ENCODE data around the gene PFDN1. TPM values are rescaled to one million over a fixed set of nuclear protein-coding genes. Genes with fewer than 3 reads are reported as not detected.
A peak's percentile ranks its signal among the peaks of the same experiment; 100 is the strongest.

The PFDN1 gene
- polyA plus RNA-seq, 2 donors = 65.4 to 67.6 TPM

DNA sequence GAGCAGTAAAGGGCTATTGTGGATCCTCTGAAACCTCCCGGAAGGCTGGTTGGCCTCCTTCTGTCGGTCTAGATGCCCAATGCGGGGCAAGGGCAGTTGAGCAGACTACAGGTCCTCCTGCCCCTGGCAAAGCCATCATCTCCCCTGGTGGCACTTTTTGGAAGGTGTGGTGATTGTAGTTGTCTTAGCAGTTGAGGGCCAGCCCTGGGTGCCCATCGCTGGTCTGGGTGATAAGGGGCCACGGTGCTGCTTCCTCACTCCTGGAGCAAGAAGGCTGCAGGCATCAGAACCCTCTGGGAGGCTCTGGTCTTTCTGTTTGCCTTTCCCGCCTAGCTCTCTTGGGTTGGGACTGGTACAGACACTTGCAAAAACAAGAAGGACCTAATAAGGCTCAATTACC is 64.1 kb downstream of the PFDN1 start:
- H3K27ac ChIP-seq (ENCODE audit: low read depth in 2 of 2, low read length in 1 of 2) = no peak overlapping the region
- no peaks in the 10 kb centered on the region for H3K36me3 ChIP-seq (ENCODE audit: control insufficient read depth in 2 of 2, insufficient read depth in 2 of 2, low read length in 1 of 2)
- no peaks in the 10 kb centered on the region for H3K9me3 ChIP-seq (ENCODE audit: control insufficient read depth in 2 of 2, insufficient read depth in 1 of 2, low read depth in 1 of 2, low read length in 1 of 2)
- no peak overlapping the region for H3K4me3 ChIP-seq (ENCODE audit: low read depth in 1 of 2, low read length in 2 of 2)
- peaks cover 7 to 18% of the 10 kb centered on the region in 2 donors for H3K4me1 ChIP-seq (ENCODE audit: control insufficient read depth in 2 of 2, insufficient read depth in 2 of 2, low read length in 1 of 2)
- WGBS, 2 donors = 91 to 94% methylated on average over 6 of the region's 6 CpGs
- H3K27me3 ChIP-seq (ENCODE audit: control insufficient read depth in 1 of 2, insufficient read depth in 2 of 2, low read length in 2 of 2) = no peaks in the 10 kb centered on the region

DNA sequence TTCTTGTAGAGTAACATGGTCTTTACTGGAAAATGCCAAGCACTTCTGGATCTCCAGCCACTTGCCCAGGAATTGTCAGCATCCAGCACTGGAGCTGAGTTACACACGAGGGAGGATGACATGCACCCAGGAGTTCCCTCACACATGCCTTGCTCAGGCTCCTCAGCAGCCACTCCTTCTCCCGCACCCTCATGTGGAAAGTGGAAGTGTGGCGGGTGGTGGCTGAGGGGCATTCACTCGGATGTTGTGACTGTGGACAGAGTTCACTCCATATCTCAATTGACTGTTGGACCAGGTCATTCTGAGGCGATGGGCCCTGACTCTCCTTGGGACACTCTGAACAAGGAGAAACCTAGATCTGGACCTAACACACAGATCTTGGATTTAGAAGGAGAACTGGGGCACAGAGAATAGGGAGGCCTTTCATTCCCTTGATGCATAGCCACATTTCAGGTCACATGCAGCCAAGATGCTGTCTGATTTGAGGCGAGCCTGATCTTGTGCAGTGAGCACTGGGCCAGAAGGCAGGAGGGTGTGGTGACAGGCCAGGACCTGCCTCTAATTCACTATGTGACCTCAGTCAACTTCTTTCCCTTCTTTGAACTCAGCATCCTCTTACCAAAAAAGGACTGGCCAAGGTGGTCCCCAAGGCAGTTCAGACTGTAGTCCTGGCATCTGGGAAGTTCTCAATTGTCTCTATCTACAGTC is 65.9 kb downstream of the PFDN1 start:
- no peaks in the 10 kb centered on the region for H3K9me3 ChIP-seq (ENCODE audit: control insufficient read depth in 2 of 2, insufficient read depth in 1 of 2, low read depth in 1 of 2, low read length in 1 of 2)
- no peaks in the 10 kb centered on the region for H3K27me3 ChIP-seq (ENCODE audit: control insufficient read depth in 1 of 2, insufficient read depth in 2 of 2, low read length in 2 of 2)
- WGBS, 2 donors = 49 to 61% methylated on average over 6 of the region's 6 CpGs
- H3K36me3 ChIP-seq (ENCODE audit: control insufficient read depth in 2 of 2, insufficient read depth in 2 of 2, low read length in 1 of 2) = no peaks in the 10 kb centered on the region
- H3K4me1 ChIP-seq (ENCODE audit: control insufficient read depth in 2 of 2, insufficient read depth in 2 of 2, low read length in 1 of 2) = peaks cover 7 to 18% of the 10 kb centered on the region in 2 donors
- H3K4me3 ChIP-seq (ENCODE audit: low read depth in 1 of 2, low read length in 2 of 2) = no peak overlapping the region
- peak overlapping the region; percentile 68 to 88 for H3K27ac ChIP-seq (ENCODE audit: low read depth in 2 of 2, low read length in 1 of 2)

DNA sequence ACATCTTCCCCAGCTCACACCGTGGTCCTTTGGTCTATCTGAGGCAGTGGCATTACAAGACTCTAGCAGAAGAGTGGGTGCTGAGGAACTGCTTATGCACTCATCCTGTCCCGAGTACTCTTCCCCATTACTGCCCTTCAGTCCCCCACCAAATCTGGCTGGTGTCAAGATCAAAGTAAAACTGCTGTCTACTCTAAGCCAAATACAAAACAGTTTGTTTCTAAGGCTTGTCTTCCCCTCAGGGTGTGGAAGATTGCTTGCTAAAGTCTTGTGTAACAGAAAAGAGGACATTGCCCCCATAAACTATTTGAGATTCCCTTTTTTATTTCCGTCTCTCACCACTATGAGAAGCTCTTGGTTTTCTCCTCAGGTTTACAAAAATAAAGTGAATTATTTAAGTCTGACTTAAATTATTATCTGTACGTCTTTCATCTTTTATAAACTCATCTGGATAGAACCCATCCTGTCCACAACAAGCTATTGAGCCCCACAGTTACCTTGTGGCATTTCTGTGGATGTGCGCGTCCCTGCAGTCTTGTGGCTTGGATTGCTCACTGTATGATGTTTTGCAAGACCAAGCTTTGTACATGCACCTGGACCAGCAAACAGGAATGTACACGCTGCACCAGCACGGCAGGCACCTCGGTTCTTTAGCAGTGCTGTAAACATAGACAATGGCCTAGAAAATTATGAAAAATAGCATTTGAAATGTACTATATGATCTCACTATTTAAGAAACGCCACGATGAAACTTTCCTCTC is 66.9 kb downstream of the PFDN1 start:
- Histone ChIP-seq H3K4me3 (ENCODE audit: low read depth in 1 of 2, low read length in 2 of 2) (no peak overlapping the region), H3K9me3 (ENCODE audit: control insufficient read depth in 2 of 2, insufficient read depth in 1 of 2, low read depth in 1 of 2, low read length in 1 of 2) (no peaks in the 10 kb centered on the region), H3K4me1 (ENCODE audit: control insufficient read depth in 2 of 2, insufficient read depth in 2 of 2, low read length in 1 of 2) (peaks cover under 1 to 12% of the 10 kb centered on the region in 2 donors), H3K27ac (ENCODE audit: low read depth in 2 of 2, low read length in 1 of 2) (peak overlapping the region in 1 of 2 donors; percentile 33), H3K36me3 (ENCODE audit: control insufficient read depth in 2 of 2, insufficient read depth in 2 of 2, low read length in 1 of 2) (no peaks in the 10 kb centered on the region), H3K27me3 (ENCODE audit: control insufficient read depth in 1 of 2, insufficient read depth in 2 of 2, low read length in 2 of 2) (no peaks in the 10 kb centered on the region)
- WGBS, 2 donors = 49 to 66% methylated on average over 11 of the region's 11 CpGs

DNA sequence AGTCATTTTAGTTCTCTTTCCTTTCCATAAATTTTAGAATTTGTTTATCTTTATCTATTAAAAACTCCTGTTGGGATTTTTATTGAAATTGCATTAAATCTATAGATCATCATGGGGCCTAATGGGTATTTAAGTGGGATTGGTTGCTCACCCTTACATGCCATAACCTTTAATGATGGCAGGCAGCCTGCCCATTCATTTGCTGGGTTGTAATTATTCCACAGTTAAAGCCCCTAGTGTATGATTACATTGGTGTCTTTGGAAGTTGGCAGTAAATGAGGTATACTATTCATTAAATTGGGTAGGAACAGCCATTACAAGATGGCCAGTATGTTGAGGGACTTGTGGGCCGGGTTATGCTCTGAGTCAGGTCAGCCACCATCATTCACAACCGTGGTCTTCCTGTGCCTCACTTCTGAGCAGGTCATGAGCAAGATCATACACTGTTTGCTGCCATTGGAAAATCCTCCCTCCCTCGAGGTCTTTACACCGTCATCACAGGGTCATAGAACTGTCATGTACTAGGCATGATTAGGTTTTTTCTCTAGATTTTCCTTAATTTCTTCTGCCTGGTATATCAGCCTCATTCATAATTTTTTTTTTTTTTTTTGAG is 68.4 kb downstream of the PFDN1 start:
- H3K4me1 ChIP-seq (ENCODE audit: control insufficient read depth in 2 of 2, insufficient read depth in 2 of 2, low read length in 1 of 2) = peaks cover 0 to 5% of the 10 kb centered on the region in 2 donors
- H3K9me3 ChIP-seq (ENCODE audit: control insufficient read depth in 2 of 2, insufficient read depth in 1 of 2, low read depth in 1 of 2, low read length in 1 of 2) = no peaks in the 10 kb centered on the region
- no peak overlapping the region for H3K27ac ChIP-seq (ENCODE audit: low read depth in 2 of 2, low read length in 1 of 2)
- 91 to 95% methylated on average over 4 of the region's 4 CpGs for WGBS, 2 donors
- H3K4me3 ChIP-seq (ENCODE audit: low read depth in 1 of 2, low read length in 2 of 2) = no peak overlapping the region
- H3K36me3 ChIP-seq (ENCODE audit: control insufficient read depth in 2 of 2, insufficient read depth in 2 of 2, low read length in 1 of 2) = no peaks in the 10 kb centered on the region
- no peaks in the 10 kb centered on the region for H3K27me3 ChIP-seq (ENCODE audit: control insufficient read depth in 1 of 2, insufficient read depth in 2 of 2, low read length in 2 of 2)

DNA sequence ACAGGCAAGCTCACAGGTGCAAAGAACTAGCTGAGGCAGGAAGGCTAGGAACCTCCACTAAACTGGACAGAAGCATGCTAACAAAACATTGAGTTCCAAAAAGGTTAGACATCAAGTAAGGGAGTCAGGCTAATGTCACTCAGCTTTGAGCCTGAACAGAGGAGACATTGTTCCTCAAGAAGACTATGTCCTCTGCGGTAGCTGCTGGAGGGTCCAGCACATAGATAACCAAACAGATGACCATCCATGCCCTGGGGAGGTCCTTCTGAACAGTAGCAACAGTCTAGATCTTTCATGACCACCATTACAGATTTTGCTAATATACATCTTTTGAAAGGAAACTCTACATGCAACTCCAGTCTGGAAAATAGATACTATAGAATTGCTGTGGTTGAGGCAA is 70.2 kb downstream of the PFDN1 start:
- peaks cover 0 to 5% of the 10 kb centered on the region in 2 donors for H3K4me1 ChIP-seq (ENCODE audit: control insufficient read depth in 2 of 2, insufficient read depth in 2 of 2, low read length in 1 of 2)
- WGBS, 2 donors = 95 to 97% methylated on average over 1 of the region's 1 CpG
- no peak overlapping the region for H3K4me3 ChIP-seq (ENCODE audit: low read depth in 1 of 2, low read length in 2 of 2)
- no peaks in the 10 kb centered on the region for H3K9me3 ChIP-seq (ENCODE audit: control insufficient read depth in 2 of 2, insufficient read depth in 1 of 2, low read depth in 1 of 2, low read length in 1 of 2)
- H3K27ac ChIP-seq (ENCODE audit: low read depth in 2 of 2, low read length in 1 of 2) = no peak overlapping the region
- H3K27me3 ChIP-seq (ENCODE audit: control insufficient read depth in 1 of 2, insufficient read depth in 2 of 2, low read length in 2 of 2) = no peaks in the 10 kb centered on the region
- H3K36me3 ChIP-seq (ENCODE audit: control insufficient read depth in 2 of 2, insufficient read depth in 2 of 2, low read length in 1 of 2) = no peaks in the 10 kb centered on the region

DNA sequence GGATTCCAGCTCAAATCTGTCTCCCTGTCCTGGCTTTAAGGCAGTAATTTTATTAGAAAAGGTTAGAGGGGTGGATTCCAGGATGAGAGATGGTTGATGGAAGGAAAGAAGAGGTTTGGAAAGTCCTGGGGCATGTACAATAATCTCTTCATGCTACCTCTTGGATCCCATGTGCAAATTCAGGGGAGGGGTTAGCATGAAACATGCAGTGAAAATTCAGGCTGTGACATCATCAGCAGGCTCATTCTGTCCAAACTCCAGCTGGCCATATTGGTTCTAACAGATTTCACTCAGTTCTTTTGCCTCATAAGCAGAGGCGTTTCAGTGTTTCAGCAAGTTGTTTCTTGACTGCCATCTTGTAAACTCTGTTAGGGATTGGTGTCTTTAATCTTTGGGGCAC is 72.5 kb downstream of the PFDN1 start:
- H3K4me1 ChIP-seq (ENCODE audit: control insufficient read depth in 2 of 2, insufficient read depth in 2 of 2, low read length in 1 of 2) = no peaks in the 10 kb centered on the region
- no peaks in the 10 kb centered on the region for H3K27me3 ChIP-seq (ENCODE audit: control insufficient read depth in 1 of 2, insufficient read depth in 2 of 2, low read length in 2 of 2)

DNA sequence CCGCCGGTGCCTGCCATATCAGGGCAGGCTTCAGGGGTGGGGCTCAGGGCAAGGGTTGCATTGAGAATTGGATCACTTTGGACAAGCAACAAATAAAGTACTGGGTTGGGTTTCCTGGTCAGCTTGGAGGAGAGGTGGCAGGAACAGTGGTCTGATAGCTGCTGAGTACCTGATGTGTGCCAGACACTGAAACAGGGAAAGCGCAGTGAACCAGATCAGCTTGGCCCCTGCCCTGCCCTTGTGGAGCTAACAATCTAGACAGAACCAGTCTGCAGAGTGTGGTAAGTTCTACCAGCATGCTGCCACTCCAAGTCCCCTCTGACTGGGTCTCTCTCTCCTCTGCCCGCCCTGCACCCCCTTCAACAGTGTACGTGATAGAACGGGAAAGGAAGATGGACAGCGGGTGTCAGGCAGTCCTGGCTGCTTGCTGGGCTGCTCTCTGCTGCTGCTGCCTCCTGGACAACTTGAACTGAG is 74.5 kb downstream of the PFDN1 start:
- Histone ChIP-seq H3K27ac (ENCODE audit: low read depth in 2 of 2, low read length in 1 of 2) (no peak overlapping the region), H3K4me1 (ENCODE audit: control insufficient read depth in 2 of 2, insufficient read depth in 2 of 2, low read length in 1 of 2) (no peaks in the 10 kb centered on the region), H3K27me3 (ENCODE audit: control insufficient read depth in 1 of 2, insufficient read depth in 2 of 2, low read length in 2 of 2) (no peaks in the 10 kb centered on the region), H3K36me3 (ENCODE audit: control insufficient read depth in 2 of 2, insufficient read depth in 2 of 2, low read length in 1 of 2) (no peaks in the 10 kb centered on the region), H3K9me3 (ENCODE audit: control insufficient read depth in 2 of 2, insufficient read depth in 1 of 2, low read depth in 1 of 2, low read length in 1 of 2) (no peaks in the 10 kb centered on the region), H3K4me3 (ENCODE audit: low read depth in 1 of 2, low read length in 2 of 2) (no peak overlapping the region)
- 81 to 87% methylated on average over 7 of the region's 7 CpGs for WGBS, 2 donors

More for the DNA sequence above, 72.5 kb downstream of the PFDN1 start:
- WGBS, 2 donors = 89 to 100% methylated on average over 1 of the region's 1 CpG
- no peak overlapping the region for H3K4me3 ChIP-seq (ENCODE audit: low read depth in 1 of 2, low read length in 2 of 2)
- H3K36me3 ChIP-seq (ENCODE audit: control insufficient read depth in 2 of 2, insufficient read depth in 2 of 2, low read length in 1 of 2) = no peaks in the 10 kb centered on the region
- H3K27ac ChIP-seq (ENCODE audit: low read depth in 2 of 2, low read length in 1 of 2) = no peak overlapping the region
- H3K9me3 ChIP-seq (ENCODE audit: control insufficient read depth in 2 of 2, insufficient read depth in 1 of 2, low read depth in 1 of 2, low read length in 1 of 2) = no peaks in the 10 kb centered on the region

DNA sequence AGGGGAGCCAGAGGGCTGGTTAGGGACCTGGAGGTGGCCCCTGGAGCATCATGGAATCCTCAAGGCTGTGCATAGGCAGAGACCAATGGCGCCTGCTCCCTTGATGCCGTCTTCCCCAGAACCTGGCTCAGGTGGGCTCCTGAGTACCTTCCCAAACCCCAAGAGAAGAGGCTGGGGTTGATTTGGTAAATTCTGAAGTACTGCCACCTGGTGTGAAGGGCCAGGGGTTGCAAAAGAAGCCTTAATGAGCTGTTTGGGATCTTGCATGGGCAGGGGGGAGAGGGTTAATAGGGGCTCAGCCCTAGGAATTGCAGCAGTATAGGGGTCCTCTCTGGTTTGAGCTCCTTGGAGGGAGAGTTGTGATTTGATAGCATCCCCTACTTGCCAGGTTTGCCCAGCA is 75.9 kb downstream of the PFDN1 start:
- 92 to 100% methylated on average over 2 of the region's 2 CpGs for WGBS, 2 donors
- no peaks in the 10 kb centered on the region for H3K36me3 ChIP-seq (ENCODE audit: control insufficient read depth in 2 of 2, insufficient read depth in 2 of 2, low read length in 1 of 2)
- no peak overlapping the region for H3K4me3 ChIP-seq (ENCODE audit: low read depth in 1 of 2, low read length in 2 of 2)
- H3K27me3 ChIP-seq (ENCODE audit: control insufficient read depth in 1 of 2, insufficient read depth in 2 of 2, low read length in 2 of 2) = no peaks in the 10 kb centered on the region
- no peaks in the 10 kb centered on the region for H3K9me3 ChIP-seq (ENCODE audit: control insufficient read depth in 2 of 2, insufficient read depth in 1 of 2, low read depth in 1 of 2, low read length in 1 of 2)
- no peak overlapping the region for H3K27ac ChIP-seq (ENCODE audit: low read depth in 2 of 2, low read length in 1 of 2)
- no peaks in the 10 kb centered on the region for H3K4me1 ChIP-seq (ENCODE audit: control insufficient read depth in 2 of 2, insufficient read depth in 2 of 2, low read length in 1 of 2)

DNA sequence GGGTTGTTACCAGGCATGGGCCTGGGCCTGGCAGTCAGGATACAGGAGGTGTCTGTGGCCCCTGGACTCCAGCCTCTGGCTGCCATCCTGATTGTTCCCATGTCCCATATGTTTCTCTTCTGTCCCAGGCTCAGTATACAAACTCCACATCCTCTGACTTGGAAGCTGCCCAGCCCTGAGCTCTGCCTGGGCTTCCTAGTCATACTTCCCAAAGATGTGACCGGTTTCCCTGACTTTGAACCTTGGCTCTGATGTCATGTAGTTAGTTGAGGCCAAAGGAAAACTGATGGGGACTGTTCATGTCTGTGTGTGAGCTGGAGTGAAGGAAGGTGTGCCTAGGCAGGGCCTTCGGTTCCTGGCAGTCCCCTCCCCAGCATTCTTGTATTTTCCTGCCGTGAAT is 77.5 kb downstream of the PFDN1 start:
- Histone ChIP-seq H3K36me3 (ENCODE audit: control insufficient read depth in 2 of 2, insufficient read depth in 2 of 2, low read length in 1 of 2) (no peaks in the 10 kb centered on the region), H3K4me3 (ENCODE audit: low read depth in 1 of 2, low read length in 2 of 2) (no peak overlapping the region), H3K27me3 (ENCODE audit: control insufficient read depth in 1 of 2, insufficient read depth in 2 of 2, low read length in 2 of 2) (no peaks in the 10 kb centered on the region), H3K4me1 (ENCODE audit: control insufficient read depth in 2 of 2, insufficient read depth in 2 of 2, low read length in 1 of 2) (no peaks in the 10 kb centered on the region), H3K9me3 (ENCODE audit: control insufficient read depth in 2 of 2, insufficient read depth in 1 of 2, low read depth in 1 of 2, low read length in 1 of 2) (no peaks in the 10 kb centered on the region), H3K27ac (ENCODE audit: low read depth in 2 of 2, low read length in 1 of 2) (no peak overlapping the region)
- 76 to 83% methylated on average over 3 of the region's 3 CpGs for WGBS, 2 donors

Data from esophagus (tissue), 2 donors.